GM12873 (cell line): ENCODE results near the gene TXNL4A.

Experiments used
- TF ChIP-seq, protein P1 (sequence below): IDR thresholded peaks from 2 replicates; pipeline ENCODE4 v1.5.1; 2012; ENCODE audit warnings: low read depth, mild to moderate bottlenecking, moderate library complexity, low read length, control low read depth; ENCODE audit not compliant: insufficient read depth; ENCODE audit errors: missing control alignments

The TXNL4A gene

DNA sequence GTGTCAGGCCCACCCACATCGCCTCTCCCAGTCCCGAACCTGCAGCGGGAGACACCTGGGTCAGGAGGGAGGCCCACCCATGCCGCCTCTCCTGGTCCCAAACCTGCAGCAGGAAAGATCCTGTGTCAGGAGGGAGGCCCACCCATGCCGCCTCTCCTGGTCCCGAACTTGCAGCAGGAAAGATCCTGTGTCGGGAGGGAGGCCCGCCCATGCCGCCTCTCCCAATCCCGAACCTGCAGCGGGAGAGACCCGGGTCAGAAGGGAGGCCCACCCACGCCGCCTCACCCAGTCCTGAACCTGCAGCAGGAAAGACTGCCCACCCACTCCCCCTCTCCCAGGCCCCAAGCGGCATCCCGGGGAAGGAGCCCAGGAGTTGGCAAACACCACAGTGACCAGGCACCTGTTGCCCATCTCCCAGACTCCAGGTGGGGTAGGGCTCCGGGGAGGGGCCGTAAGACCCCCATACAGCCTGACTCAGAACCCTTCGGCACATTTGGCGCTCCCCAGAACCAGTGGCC, 44.7 kb downstream of the TXNL4A start:
- TF ChIP-seq, protein P1, sequence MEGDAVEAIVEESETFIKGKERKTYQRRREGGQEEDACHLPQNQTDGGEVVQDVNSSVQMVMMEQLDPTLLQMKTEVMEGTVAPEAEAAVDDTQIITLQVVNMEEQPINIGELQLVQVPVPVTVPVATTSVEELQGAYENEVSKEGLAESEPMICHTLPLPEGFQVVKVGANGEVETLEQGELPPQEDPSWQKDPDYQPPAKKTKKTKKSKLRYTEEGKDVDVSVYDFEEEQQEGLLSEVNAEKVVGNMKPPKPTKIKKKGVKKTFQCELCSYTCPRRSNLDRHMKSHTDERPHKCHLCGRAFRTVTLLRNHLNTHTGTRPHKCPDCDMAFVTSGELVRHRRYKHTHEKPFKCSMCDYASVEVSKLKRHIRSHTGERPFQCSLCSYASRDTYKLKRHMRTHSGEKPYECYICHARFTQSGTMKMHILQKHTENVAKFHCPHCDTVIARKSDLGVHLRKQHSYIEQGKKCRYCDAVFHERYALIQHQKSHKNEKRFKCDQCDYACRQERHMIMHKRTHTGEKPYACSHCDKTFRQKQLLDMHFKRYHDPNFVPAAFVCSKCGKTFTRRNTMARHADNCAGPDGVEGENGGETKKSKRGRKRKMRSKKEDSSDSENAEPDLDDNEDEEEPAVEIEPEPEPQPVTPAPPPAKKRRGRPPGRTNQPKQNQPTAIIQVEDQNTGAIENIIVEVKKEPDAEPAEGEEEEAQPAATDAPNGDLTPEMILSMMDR = no peak

DNA sequence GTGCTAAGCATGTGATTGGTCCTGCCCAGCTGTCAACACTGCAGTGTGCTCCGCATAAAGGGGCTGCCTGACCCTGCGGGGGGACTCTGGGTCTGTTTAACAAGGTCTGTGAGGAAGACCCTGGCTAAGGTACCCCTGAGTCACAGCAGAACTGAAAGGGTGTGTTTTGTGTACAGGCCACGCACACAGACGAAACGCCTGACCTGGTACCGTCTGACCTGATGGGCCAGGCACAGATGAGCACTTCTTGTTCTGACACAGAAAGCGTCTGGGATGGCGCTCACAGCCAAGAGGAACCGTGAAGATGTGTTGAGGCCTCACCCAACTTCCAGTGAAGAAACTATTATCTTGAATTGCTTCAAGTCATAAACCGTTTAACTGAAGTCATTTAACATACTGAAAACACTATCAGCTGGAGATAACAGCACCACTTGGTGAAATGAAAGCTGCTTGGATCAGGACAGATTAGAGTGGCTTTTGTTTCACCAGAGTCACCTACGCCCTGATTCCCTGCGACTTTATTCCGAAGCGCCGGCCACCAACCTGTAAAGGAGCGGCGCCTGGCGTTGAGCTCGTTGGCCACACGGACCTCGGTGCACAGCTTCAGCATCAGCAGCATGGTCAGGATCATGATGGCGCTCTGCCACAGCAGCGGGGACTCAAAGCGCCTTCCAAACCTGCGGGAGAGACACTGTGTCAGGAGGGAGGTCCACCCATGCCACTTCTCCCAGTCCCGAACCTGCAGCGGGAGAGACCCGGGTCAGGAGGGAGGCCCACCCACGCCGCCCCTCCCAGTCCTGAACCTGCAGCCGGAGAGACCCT, 45.4 kb downstream of the TXNL4A start:
- TF ChIP-seq, protein P1 = no peak

DNA sequence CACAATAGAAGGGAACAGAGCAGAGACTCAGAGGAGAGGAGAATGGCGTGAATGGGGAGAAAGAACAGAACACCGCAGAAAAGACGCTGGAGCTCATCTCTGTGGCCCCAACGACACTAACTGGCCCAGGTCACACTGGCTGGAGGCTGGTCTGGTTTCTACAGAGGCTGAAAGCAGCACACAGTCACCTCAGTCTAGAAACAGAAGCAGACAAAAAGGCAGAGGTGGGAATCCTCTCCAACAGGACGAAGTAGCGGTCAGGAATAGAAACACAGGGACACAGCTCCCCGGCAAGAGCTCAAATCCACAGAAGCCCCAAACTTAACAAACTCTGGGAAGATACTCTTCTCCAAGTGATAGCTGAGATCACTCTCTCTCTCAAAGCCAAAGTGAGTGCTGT, 46.2 kb downstream of the TXNL4A start:
- TF ChIP-seq, protein P1 = no peak

DNA sequence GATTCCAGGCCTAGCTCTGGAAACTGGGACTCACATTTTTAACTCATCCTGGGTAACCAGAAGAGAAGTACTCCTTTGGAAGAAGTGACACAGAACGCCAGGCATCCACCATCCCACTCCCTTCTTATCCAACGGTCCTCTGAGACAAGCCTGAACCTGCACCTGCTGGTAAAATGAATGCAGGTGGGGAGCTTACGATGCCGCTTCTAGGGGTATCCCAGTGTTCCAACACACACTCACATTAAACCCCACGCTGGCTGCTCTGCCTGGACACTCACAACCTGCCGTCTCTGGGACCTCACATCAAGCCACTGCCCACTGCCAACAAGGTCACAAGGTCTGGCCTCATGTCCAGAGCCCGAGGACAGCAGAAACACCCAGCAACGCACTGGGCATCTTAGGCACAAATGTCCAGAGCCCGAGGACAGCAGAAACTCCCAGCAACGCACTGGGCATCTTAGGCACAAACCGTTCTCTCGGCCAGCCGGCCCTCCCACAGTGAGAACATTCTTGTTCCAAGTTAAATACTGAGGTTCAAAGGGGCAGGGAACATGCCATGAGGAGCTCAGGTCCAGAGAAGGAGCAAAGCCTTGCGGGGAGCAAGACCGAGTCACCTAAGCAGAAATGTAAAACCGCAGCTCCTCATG, 46.8 kb downstream of the TXNL4A start:
- TF ChIP-seq, protein P1 = no peak

DNA sequence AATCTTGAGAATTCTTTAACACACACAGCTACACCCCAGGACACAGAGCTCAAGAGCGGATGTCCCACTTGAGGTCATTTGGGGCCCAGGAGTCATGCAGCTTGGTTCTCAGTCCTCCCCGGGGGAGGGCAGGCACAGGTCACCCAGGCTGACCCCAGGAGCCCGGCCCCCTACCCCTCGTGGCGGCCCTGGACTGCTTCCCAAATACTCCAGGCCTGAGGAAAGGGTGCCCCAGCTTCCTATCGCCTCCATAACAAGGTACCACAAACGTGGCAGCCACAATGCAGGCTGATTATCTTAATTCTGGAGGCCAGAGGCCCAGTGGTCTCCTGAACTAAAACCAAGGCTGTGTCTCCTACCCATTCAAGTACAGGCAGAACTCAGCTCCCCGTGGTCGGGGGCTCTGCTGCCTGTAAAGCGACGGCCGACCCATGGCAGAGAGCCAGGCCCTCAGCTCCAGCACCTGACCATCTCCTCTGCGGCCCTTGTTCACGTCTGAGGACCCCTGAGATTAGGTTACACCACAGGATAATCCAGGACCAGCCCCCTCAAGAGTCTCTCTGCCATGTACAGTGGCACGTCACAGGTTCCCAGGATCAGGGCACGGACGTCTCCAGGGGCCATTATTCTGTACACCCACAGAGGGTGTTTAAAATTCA, 47.4 kb downstream of the TXNL4A start:
- TF ChIP-seq, protein P1 = no peak

DNA sequence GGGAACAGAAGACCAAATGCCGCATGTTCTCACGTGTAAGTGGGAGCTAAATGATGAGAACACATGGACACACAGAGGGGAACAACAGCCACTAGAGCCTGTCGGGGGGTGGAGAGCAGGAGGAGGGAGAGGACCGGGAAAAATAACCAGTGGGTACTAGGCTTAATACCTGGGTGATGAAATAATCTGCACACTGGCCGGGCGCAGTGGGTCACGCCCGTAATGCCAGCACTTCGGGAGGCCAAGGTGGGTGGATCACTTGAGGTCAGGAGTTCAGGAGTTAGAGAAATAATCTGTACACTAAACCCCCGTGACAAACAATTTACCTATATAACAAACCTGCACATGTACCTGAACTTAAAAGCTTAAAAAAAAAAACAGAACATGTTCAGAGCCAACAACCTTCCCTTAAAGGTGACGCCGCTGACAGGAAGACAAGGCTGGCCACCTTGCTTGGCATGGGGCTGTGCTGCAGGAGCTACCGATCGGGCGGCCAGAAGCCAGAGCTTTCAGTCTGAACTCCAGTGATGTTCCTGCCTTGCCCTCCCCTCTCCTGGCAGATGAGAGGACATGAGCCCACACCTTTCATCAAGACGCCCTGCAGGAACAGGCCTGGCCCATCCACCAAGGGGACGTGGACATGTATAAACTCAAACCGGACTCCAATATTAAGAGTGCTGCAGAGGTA, 48.1 kb downstream of the TXNL4A start:
- TF ChIP-seq, protein P1 = no peak
